Stimulated activated CD4-positive, alpha-beta T cell treated with anti-CD3 and anti-CD28 coated beads, Interleukin-4, amount 100 ng/mL, for 4 hours (primary cell): ENCODE data around the gene CACNA1H.

Experiments used
- DNase-seq, 2 experiments: peaks; one replicate each; pipeline ENCODE4 v3.0.0-alpha.2; 2020

CACNA1H gene

DNA sequence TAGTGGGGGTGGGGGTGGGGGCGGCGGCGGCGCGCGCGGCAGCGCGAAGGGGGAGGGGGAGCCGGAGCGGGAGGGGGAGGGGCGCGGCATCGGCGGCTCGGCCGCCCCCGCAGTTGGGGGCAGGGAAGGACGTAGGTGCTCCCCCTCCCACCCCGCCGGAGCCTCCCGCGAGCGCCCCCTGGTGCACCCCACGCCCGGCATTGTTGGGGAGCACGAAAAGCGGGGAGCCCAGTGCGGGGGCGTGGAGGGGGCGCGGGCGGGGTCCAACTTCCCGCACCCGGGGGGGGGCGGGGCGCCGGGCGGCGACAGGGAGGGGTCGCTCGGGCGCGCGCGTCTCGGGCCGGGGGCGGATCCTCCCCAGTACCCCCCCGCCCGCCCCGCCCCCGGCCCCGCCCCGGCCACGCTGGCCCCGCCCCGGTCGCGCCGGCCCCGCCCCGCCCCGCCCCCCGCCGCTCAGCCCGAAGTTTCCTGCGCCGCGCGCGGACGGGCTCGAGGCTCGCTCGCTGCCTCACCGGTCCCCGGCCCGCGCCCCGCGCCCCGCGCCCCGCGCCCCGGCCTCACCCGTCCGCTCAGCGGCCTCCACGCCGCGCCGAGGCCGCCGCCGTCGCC, at the start of gene CACNA1H:
CACNA1H (plus strand) TSS at position 456 of the 609 bp plus-strand sequence. CDS start 632 bp downstream, outside the sequence.
- DNase-seq: peak; percentile 68 to 72

DNA sequence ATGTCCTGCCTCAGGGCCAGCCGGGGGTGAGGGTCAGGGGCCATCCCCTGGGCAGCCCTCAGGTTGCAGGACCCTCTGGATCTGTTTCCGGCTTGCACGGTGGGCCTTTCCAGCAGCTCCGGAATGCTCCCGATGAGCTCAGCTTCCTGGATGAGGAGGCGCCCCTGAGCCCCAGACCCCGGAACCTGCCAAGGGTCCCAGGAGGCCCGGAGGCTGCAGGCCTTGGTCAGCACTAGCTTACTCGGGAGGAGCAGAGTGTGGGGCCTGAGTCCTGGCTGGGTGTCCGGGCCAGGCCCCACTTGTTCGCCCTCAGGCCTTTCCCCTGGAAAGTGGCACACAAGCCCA, 49.3 kb upstream of the CACNA1H start:
- no peak for DNase-seq

DNA sequence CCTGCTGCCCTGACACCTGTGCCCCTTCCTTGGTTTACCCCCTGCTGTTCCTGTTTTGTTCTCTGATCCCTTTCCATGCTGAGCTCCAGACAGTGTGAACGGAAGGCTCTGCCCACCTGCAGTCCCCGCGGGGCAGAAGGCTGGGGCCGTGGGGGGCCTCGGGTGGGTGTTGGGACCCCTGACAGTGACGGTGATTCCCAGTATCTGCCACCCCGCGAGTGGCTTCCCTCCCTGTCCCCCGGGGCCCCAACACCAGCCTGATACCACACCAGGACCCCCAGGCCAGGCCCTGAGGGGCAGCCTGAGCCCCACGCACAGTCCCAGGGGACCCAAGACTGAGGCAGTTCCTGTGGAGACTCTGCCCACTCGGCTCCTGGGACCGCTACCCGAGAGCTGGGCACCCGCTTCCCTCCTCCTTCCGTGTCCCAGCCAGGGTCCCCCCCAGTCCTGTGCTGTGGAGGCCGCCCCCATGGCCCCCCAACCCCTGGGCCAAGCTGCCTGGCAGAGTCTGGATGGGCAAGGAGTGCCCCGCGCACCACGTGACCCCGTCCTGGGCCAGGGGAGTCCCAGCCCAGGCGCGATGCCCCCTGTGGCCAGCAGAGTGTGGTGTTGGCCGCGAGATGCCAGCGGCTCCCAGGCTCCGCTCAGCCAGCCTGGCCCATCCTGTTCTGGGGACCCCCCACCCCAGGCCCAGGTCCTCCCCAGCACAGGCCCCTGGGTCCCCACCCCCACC, 46.9 kb upstream of the CACNA1H start:
- DNase-seq: peak; percentile 28 to 50

DNA sequence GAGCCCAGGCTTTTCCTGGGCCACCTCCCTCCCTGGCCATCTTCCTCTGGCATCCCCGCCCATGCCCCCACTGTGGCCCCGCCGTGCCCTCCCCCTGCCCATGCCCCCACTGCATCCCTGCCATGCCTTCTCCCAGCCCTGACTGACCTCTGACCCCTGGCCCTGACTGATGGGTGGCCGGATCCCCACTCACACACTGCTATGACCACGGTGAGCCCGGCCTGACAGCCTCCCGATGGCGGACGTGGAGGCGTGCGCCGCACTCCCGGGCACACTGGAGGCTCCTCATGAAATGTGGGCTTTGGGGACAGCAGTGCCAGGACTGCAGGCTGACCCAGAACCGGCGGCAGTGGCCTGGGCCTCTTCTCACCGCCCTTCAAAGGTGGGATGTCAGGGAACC, 46.2 kb upstream of the CACNA1H start:
- no peak for DNase-seq

DNA sequence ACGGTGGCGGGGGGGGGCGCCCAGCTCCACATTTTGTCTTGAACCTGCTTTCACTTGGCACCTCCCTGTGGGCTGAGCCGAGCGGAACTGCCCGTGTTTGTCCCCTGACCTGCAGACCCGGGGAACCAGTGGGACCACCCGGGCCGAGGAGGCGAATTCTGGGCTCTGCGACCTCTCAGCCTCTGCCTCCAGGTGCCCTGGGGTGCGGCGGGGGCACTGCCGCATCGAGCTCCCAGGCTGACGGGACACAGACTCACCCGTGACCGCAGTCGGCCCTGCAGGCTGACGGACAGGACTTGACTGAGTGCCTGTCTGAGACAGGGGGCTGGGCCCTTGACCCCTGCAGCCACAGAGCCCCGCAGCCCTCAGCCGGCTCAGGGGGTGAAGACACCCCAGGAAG, 45.8 kb upstream of the CACNA1H start:
- DNase-seq: no peak

DNA sequence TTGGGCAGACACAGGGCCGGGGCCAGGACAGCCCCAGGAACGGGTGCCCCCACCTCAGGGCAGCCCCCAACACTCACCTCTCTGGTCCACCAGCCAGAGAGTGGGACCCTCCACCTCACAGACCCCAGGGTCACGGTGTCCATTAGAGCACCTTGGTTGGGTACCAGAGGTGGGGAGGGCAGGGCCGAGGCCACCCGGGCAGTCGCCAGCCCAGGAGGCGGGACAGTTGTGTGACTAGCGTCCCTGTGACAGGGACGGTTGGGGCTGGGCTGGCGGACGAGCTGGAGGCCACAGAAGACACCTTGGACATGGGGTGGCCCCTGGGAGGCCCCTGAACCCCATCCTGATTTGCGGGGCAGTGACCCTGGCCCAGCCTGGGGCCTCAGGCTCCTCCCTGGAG, 45.2 kb upstream of the CACNA1H start:
- no peak for DNase-seq

DNA sequence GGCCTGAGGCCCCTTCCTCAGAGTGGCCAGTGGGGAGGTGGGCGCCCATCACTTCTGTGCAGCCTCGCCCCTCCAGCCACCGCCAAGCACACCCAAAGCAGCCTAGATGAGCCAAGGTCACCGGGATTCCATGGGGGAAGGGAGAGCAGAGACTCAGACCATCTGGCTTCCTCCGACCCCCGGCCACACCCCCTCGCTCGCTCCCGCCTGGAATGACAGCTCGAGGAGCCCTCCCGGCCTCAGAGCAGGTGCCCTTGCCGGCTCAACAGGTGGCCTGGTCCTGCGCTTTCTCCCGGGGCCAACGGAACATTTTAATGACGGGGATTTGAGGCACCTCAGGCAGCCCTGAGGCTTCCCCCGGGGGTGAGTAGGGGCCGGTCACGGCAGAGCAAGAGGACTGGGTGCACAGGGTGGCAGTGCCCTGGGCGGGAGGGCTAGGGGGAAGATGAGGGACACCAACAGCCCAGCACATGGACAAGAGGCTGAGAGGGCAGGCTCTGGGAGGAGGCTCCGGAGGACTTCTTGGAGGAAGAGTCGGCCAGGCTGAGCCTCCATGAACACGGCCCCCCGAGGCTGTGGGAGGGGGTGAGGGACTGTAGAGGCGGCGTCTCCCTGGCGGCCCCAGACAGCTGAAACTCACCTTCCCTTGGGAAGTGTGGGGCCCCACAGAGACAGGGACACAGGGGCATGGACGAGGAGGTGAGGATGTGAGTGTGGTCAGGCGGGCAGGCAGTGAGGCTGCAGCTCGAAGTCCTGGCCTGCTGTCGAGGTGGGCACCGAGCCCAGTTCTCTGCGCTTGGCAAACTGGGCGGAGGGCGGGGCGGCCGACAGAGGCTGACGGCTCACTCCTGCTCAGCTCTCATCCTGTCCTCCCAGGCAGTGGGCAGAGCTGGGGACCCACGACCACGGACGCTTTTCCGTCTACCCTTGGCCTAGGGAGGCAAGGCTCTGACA, 44.3 kb upstream of the CACNA1H start:
- no peak for DNase-seq

DNA sequence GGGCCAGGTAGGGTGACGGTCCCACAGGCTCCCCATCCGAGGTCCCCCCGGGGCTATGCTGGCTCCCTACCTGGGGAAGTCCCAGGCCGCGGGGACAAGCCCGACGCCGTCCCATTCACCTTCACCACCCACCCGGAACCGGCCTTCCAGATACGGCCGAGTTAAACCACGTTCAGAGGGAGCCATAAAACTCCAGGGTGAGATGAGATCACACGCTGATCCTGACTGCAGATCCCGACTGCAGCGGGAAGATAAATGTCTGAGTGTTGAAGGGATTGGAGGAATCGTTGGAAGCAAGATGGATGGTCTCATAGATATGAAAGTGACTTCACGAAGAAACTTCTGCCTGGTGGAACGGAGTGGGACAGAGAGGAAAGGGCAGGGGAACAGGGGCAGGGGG, 43.3 kb upstream of the CACNA1H start:
- DNase-seq: no peak

DNA sequence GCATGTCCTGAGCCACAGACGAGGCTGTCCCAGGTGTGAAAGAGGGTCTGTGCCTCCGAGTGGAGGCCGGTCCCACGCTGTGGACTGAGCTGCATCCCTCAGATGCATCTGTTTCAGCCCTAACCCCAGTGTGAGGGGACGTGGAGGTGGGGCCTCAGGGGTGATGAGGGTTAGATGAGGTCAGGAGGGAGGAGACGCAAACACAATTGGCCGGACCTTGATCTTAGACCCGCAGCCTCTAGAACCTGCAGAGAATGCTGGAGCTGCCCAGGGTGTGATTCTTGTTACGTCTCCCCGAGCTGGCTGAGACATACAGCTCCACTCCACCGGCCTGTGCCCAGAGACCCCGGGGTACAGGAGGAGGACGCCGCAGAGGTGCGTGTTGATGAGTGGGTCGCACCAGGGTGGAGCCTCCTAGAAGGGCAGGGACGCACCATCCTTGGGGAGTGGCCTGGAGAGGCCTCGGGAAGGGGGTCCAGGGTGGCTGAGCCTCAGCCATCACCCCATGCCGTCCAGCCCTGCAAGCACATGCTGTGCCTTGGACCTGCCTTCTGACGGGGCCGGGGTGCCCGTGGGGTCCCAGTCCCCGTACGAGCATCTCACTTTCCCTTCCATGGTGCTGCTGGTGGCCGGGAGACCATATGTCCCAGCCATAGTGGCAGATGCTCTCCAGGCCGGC, 40.3 kb upstream of the CACNA1H start:
- no peak for DNase-seq

DNA sequence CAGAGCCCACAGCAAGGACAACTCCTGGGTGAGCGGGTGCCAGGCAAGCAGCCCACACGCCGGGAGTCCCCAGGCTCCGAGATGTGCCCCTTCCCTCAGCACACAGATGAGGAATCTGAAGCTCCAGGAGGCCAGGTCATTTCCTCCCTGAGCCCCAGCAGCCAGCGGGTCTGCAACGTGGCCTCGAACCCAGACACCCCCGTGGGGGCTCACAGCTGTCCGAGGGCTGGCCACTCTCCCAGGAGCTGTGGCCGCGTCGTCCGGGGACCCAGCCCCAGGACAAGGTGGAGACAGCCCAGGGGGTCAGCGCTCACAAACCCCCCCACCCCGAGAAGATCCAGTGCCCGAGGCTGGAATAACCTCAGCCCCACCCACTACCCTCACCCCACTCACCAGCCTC, 39.4 kb upstream of the CACNA1H start:
- no peak for DNase-seq

DNA sequence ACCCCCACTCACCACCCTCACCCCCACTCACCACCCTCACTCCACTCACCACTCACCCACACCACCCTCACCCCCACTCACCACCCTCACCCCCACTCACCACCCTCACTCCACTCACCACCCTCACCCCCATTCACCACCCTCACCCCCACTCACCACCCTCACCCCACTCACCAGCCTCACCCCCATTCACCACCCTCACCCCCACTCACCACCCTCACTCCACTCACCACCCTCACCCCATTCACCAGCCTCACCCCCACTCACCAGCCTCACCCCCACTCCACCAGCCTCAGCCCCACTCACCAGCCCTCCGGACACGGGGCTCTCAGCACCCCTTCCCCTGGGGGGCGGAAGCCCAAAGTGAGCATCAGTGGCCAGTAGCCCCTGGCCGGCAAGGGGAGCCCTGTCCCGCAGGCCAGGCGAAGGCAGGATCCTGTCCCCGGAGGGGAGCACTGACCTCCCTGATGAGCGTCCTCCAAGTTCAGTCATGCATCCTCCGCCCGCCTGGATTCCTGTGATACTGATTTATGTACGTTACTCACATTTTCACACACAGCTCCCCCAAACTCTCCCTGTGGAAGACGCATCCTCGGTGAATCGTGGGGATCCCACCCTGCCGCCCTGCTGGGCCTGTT, 38.9 kb upstream of the CACNA1H start:
- DNase-seq: no peak

DNA sequence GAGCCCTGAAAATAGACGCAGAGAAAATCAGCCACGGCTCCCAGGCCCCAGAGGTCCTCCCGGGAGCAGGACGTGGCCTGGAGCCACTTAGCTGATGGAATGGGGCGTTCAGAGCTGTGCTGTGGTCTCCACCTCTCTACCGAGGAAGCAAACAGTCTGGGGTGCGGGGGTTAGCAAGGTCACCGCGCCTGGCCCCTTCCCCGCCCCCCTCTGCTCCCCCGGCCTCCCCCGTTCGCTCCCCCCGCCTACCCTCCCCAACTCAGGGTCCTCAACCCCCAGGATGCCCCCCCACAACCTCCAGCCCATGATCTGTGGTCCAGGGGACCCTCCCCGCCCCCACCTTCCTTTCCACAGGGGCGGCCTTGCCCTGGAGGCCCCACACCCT, 36.2 kb upstream of the CACNA1H start:
- no peak for DNase-seq

DNA sequence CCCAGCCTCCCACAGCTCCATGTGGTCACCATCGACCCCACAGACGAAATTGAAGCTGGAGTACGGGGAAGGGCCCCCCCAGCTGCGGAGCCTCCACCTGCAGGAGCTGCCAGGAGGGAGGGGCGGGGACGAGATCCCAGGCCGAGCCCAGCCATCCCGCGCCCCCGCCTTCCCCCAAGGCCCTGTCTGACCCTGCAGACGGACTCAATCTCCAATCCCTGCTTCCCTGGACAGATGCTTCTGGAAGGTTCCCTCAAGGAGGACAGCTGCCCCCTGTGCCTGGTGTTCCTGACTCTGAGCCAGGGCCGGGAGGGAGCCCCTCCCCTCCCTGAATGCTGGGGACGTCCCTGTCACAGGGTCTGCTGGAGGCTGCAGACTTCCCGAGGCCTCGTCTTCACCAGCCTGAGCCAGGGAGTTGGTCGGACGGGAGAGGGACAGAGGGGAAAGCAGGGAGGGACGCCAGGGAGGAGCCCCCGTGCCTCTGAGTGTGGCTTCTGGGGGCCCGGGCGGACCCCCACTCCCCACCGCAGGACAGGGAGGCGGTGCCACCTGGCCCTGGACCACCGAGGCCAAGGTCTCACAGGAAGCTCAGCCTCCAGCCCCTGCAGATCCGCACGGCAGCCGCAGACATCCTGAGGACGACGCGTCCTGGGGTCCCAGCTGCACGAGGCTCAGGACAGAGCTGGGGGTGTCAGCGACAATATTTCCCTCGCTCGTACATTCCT, 35.6 kb upstream of the CACNA1H start:
- DNase-seq: no peak

DNA sequence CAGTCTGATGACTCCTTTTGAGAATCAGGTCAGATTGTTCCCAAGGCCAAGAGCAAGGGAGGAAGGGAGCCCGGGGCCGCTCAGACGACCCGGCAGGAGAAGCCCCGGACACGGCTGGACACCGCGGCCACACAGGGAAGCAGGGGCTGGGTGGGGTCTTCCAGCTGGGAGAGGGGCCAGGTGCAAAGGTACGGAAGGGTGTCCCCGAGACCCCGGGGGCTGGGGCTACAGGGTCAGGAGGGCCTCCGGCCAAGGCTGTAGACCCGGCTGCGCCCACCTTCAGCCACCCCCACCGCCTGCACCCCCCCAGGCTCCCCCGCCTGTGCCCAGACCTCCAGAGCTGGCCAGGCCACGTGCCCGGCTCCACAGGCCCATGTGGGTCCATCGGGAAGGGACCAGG, 35.0 kb upstream of the CACNA1H start:
- no peak for DNase-seq

DNA sequence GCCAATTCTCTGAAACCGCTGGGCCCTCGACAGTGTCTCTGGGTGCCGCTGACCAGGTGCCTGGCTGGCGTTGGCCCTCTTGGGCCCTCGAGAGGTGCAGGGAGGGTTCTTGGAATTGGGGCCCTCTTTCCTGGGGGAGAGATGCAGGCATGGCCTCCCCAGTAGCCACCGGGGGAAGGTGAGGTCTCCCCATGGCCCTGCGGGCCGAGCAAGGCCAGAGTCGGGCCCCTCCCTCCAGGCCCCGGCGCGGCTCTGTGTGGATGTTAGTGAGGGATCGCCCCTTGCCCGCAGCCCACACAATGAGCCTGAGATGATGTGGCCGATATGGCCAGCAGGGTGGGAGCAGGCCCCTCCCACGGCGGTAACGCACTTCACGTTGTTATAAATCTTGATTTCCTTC, 33.8 kb upstream of the CACNA1H start:
- DNase-seq: no peak

DNA sequence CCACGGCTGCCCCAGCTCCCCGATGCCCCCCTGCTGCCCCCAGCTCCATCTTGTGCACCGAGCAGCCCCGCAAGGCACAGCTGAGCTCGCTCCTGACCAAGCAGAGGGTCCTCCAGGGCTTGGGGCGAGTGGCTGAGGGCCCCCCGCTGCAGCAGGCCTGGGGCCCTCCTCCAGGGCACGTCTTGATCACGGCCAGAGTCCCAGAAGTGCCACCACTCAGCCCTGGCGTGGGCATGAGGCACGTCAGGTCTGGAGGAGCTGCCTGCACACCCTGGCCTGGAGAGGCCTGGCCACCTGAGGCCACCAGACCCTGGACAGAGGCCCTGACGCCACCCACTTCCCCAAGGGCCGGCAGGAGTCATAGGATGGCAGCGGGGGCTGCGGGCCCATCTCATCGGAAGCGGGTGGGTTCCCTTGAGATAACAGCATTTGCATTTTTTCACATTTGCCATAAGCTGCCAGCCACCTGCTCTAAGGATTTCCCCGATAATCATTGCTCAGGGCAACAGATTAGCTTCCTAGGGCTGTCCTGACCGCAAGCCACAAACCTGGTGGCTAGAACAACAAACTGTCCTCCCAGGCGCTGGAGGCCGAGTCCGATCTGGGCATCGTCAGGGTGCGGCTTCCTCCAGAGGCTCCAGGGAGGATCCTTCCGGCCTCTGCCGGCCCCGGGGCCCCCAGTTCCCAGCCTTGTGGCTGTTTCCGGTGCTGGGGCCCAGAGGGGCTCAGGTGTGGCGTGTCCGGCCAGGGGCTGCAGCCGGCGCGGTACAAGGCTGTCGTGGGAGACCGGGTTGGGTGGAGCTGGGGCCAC, 32.9 kb upstream of the CACNA1H start:
- no peak for DNase-seq

DNA sequence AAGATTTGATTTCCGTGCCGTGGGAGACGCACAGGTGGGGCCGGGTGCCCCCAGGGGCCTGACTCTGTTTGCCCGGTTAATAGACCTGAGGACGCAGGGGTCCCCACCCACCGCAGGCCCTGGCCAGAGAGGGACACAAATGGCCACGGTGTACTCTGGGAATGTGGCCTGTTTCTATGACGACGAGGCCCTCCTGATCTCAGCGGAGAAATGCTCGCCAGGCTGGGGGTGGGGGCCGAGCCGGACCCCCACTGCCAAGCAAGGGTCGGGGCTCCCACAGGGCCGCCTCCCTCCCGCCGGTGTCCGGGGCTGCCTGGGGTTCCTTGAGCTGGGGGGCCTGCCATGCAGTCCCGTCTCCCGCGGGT, 32.3 kb upstream of the CACNA1H start:
- no peak for DNase-seq

DNA sequence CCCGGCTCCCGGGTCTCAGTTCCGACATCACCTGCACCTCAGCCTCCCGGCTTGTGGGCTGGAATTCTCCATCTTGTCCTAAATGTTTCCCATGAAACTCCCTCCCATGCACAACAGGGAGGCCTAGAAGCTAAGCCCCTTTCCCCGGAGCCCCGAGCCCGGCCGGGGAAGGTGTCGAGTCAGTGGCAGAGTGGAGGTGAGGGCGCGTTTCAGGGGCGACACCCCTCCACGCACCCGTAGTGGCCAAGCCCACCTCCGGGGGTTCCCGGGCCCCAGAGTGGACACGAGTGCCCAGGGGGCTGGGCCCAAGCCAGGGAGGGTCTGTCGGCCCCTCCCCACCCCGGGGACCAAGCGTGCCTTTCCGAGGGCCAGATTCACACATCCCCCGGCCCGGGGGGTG, 31.9 kb upstream of the CACNA1H start:
- DNase-seq: no peak

DNA sequence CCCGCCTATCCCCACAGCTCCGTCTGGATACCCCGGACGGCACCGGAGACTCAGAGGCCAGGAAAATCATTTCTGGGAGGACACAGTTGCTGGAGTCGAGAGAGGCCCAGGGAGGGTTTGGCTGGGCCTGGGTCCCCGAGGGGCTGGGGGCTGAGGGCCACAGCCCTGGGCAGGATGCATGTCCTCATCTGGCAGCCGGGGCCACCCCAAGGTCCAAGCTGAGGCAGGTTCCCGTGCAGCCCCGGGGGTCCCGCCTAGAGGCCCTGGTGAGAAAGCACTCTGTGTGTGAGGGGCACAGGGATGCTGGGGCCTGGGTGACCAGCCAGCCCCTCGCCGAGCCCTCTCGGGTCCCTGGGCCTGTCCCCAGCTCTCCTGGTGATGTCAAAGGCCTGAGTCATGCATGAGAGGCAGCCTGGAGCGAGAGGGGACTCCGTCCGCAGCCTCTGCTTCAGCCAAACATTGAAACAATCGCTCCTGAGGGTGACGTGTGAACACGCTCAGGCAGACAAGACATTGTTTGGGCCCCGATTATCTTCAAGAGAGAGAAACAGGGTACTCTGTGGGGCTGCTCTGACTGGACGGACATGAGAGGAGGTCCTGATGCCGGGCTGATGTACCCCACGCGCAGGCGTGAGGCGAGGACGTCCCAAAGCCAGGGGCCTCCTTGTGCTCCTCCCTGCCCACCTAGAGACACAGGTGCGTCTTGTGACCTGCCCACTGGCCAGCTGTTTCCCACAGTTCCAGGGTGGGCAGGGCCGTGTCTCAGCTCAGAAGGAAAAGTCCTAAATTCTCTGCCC, 31.1 kb upstream of the CACNA1H start:
- no peak for DNase-seq

DNA sequence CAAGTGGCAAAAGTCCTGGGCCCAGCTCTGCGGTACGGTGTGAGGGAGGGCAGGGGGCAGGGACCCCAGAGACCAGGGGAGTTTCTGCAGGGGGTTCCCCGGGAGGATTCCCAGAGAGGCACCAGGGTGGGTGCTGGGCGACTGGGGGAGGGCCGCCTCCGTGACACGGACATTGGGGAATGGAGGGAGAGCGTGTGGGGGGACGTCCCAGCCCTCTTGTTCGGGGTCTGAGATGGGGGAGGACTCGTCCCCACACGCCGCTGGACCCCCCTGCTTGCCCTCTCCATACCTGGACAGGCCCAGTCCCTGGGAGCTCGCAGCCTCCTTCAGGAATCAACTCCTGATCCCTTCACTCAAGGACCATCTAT, 30.5 kb upstream of the CACNA1H start:
- DNase-seq: no peak
